ENCODE results near the gene DOLPP1. TPM values are rescaled to one million over a fixed set of nuclear protein-coding genes. Genes with fewer than 3 reads are reported as not detected.

The DOLPP1 gene, protein sequence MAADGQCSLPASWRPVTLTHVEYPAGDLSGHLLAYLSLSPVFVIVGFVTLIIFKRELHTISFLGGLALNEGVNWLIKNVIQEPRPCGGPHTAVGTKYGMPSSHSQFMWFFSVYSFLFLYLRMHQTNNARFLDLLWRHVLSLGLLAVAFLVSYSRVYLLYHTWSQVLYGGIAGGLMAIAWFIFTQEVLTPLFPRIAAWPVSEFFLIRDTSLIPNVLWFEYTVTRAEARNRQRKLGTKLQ
- total RNA-seq (2022; extraction: Qiagen RNA extraction): 17.4 to 21.9 TPM (median 20.0 TPM) in 5 replicates

DNA sequence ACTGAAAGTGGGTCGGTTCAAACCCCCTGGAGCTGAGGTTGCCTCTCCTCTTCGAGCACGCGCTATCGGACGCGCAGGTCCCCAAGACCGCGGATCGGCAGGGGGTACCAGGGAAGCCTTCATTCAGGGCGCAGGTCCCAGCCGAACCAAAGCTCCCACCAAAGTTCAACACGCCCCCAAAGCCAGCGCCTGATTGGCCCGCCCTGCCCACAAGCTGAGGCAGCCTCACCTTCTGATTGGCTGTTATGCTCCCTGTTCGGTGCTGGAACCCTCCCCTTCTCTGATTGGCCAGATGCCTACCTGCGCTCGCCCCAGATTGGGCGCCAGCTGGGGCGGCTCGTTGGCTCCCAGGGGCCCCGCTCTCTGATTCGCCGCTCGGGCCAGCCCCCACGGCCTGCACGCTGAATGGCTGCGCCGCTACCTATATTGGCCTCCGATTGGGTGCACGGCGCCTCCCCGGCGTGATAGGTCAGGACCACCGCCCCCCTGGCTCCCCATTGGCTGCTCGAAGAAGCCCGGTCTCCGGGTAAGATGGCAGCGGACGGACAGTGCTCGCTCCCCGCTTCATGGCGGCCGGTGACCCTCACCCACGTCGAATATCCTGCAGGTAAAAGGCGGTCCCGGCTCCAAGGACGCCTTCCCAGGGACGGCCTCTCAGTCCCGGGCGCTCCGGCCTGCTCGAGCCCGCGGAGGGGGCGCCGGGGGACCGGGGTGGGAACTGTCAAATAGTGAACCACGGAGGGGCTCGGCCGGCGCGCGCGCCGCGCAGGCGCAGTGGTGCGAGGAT lies at the start of gene DOLPP1:
DOLPP1 (plus strand) TSS at position 511 of the 787 bp plus-strand sequence; CDS start at position 532, 21 bp downstream.

DNA sequence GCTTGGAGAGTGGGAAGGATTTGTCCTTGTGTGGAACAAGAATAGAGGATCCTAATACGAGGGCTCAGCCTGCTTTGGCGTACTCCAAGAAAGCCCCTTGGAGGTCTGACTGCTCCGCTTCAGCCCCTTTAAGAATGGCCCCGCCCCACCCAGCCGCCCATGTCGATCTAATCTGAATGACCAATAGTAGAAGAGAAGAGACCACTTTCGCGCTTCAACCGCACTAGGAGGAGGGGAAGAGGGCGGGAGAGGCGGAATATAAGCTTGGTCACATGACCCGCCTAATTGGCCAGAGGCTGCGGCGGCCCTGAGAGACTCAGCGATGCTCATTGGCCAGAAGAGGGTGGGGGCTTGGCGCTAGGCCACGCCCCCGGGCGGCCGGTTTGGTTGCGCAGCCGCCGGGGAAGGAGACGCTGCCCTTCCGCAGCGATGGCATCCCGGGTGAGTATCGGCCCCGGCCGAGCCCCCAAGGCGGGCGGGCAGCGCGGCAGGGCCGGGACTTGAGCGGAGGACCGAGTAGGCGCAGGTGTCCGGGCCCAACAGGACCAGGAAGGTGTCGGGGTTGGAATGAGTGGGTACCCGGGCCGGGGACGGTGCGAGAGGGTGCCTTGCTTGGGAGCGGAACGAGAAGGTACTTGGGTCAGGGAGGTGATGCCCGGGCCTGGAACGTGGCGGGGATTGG lies 44.5 kb upstream of the DOLPP1 start, which contains the start of gene MIGA2:
MIGA2 (plus strand) TSS at position 386 of the 682 bp plus-strand sequence. CDS start 3,969 bp downstream, outside the sequence.

DNA sequence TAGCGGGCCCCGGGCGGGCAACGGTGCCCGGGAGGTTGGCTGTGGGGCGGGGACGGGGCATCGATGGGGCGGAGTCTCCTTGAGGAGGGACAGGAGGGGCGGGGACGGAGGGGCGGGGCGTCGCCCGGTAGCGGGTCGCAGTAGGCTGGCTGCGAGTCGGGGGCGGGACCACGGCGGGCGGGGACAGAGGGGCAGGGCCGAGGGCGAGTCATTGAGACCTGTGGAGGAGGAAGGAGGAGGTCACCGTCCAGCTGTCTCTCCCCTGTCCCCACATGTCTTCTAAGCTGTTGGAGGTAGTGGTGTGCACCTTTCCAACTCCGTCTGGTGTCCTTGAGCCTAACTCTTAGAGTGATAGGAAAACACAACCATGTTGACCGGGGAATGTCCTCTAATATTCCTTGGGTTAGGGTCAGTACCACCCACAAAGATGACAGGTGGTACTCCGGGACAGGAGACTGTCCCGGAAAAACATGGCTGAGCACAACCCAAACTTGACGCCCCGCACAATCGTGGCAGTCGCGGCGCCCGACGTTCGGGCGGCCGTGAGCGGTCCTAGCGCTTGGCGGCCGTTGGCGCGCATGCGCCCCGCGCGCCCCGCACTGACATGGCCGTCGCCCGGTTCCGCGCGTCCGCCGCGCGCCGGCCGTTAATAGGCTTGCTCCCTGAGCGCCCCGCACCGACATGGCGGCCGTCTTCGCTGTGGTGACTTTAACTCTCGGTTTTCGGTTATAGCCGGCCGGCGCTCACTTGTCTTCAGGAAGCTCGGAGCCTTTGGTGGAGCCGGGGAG lies 30.0 kb downstream of the DOLPP1 start, which contains the start of the genes CRAT and PTPA:
CRAT (minus strand) TSS at position 54 of the 788 bp plus-strand sequence. CDS start 284 bp downstream, outside the sequence.
PTPA (plus strand) TSS at position 676 of the 788 bp plus-strand sequence. CDS start 186 bp downstream, outside the sequence.

Other genes starting within 250 kb of the DOLPP1 start
- gene KYAT1, start 199.2 kb upstream of the DOLPP1 start, total RNA-seq (2022; extraction: Qiagen RNA extraction): 9.7 to 14.2 TPM (median 12.5 TPM) in 5 replicates
- gene LRRC8A, start 199.0 kb upstream of the DOLPP1 start, total RNA-seq (2022; extraction: Qiagen RNA extraction): 112 to 180 TPM (median 179 TPM) in 5 replicates
- gene PHYHD1, start 160.1 kb upstream of the DOLPP1 start, total RNA-seq (2022; extraction: Qiagen RNA extraction): 0.08 to 0.42 TPM (median 0.38 TPM) in 5 replicates
- gene DOLK, start 133.5 kb upstream of the DOLPP1 start, total RNA-seq (2022; extraction: Qiagen RNA extraction): 32.2 to 47.1 TPM (median 42.5 TPM) in 5 replicates
- 31.2 to 48.0 TPM (median 46.4 TPM) in 5 replicates for gene NUP188, start 133.4 kb upstream of the DOLPP1 start, total RNA-seq (2022; extraction: Qiagen RNA extraction)
- gene SH3GLB2, start 52.8 kb upstream of the DOLPP1 start, total RNA-seq (2022; extraction: Qiagen RNA extraction): 31.2 to 47.2 TPM (median 44.8 TPM) in 5 replicates
- 13.0 to 14.1 TPM (median 13.6 TPM) in 5 replicates for gene MIGA2, start 44.5 kb upstream of the DOLPP1 start, total RNA-seq (2022; extraction: Qiagen RNA extraction)
- 22.1 to 34.5 TPM (median 32.3 TPM) in 5 replicates for gene CRAT, start 29.7 kb downstream of the DOLPP1 start, total RNA-seq (2022; extraction: Qiagen RNA extraction)
- gene PTPA, start 30.3 kb downstream of the DOLPP1 start, total RNA-seq (2022; extraction: Qiagen RNA extraction): 111 to 124 TPM (median 118 TPM) in 5 replicates
- 18.9 to 37.6 TPM (median 36.3 TPM) in 5 replicates for gene IER5L, start 97.2 kb downstream of the DOLPP1 start, total RNA-seq (2022; extraction: Qiagen RNA extraction)

Data from A549 treated with dexamethasone at 1 μM for 4 hours (cell line).